HG03066 (cell line): Measurements from ENCODE around the gene FLCN.
"Not testable (repeated sequence)": the region's sequence is repeated elsewhere in the genome, so short reads cannot be mapped to it uniquely, and the experiment has no call there.

ENCODE experiments used
- ATAC-seq: cut with Tn5 transposase; IDR thresholded peaks from one replicate; pipeline ENCODE4 v1.9.1; 2021; ENCODE audit warnings: low read depth; ENCODE audit not compliant: unreplicated experiment

Gene FLCN

DNA sequence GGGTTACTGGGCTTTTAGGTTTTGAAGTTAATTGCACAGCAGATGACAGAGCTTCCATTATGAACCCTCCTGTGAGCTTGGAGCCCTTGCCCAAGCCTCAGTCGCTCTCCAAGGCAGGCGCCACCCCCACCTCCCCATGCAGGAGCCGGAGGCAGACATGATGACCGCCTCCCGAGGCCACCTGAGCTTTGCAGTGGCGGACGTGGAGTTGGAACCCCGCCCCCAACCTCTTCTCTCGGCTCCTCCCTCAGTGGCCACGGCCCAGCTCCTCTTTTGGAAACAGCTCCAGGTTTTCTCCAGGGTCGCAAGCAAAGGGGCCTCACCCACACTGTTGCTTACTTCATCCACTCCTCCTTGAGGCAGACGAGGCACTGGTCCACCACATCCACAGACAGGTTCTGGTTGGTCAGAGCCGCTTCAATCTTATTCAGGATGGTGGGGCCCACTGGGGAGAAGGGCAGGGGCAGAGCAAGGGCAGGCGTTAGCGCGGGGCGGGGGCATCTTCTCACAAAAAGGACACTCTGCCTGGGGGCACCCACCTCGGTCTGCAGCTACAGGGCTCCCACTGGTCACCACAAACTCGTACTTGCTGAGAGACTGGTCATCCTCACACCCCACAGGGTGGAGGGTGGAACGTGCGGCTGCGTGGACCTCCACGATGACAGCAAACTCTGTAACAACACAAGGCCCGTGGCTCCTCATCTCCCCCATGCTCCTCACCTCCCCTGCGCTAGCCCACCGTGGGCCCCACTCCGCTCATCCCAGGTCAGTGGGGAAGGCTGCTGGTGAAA is 22.1 kb downstream of the FLCN start:
- no peak for ATAC-seq

DNA sequence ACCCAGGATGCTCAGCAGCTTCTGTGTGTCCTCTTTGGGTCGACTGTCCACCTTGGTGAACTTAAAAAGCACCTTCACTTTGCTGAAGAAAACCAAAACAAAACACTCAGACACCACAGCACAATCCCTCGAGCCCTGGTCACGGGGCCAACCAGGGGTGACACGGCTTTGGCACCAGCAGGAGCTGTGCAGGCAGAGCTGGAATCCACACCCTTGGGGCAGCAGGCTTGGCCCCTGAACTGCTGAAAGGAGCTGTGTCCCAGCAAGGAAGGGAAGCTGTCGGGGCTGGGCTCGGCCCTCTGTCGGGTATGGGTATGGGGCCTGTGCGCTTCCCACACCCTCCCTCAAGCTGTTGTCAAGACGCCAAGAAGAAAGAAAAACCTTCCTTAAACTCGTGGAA is 23.2 kb downstream of the FLCN start:
- ATAC-seq = no peak

- ATAC-seq = no peak
Observed at GRCh38 chr17:17207998-17208397, 29.0 kb downstream of the FLCN start.

- ATAC-seq = no peak
Observed at GRCh38 chr17:17206913-17207335, 30.0 kb downstream of the FLCN start.

DNA sequence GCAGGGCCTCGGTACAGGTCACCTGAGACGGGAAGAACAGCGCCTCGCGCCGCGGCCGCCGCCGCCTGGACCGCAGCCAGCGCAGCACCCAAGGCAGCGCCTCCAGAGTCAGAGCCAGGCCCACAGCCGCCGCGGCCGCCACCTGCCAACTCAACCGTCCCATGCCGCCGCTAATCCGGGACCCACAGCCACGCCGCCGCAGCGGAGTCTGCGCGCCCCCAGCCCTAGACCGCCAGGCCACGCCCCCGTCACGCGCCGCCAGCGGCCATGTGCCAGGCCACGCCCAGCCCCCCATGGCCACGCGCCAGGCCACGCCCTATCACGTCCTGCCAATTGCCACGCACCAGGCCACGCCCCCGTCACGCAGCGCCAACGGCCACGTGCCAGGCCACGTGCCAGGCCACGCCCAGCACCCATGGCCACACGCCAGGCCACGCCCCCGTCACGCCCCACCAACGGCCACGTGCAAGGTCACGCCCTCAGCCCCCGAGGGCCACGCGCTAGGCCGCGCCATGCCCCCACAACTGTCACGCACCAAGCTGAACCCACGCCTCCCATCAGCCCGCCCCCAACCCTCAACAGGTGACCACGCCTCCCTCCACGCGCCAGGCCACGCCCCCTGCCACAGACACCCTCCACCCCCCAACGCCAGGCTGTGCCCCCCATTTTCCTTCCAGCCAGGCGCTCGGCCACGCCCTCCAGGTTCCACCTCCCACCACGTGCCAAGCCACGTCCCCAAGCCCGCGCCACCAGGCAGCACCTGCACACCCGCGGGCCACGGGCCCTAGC is 30.6 kb downstream of the FLCN start, which contains the start of gene PLD6:
TSS of gene PLD6 (minus strand) at position 210 of the 789 bp plus-strand sequence. CDS start at position 163, 47 bp downstream.
- ATAC-seq = peak; percentile 59

DNA sequence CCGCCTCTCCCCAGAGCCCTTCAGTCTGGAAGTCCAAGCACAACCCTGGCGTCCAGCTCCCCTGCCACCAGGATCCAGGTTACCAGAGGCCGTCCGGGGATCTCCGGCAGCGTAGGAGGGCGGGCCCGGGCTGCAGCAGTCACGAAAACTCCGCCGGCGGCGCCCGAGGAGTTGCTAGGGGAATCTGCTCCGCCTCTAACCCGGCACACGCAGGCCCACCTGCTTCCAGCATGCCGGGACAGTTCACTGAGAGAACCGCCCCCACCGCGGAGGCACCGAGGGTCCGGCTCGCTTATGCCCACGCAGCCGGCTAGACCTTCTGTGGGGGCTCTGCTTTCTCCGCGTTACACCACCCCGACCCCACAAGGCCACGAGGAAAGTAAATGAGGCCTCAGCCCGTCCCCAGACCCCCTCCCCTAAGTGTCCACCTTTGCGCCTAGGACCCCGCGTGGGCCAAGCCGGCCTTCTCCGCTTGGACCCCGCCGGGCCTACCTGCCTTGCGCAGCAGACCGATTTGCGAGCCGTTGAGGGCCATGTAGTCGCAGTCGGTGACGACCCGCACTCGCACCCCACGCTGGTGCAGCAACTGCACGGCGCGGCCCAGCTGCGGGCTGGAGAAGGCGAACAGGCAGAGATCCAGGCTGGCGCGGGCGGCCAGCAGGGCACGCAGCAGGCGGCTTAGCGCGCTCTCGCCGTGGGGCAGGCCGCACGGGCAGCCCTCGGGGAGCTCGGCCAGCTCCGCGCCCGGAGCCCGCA is 31.4 kb downstream of the FLCN start:
- peak; percentile 7 for ATAC-seq

DNA sequence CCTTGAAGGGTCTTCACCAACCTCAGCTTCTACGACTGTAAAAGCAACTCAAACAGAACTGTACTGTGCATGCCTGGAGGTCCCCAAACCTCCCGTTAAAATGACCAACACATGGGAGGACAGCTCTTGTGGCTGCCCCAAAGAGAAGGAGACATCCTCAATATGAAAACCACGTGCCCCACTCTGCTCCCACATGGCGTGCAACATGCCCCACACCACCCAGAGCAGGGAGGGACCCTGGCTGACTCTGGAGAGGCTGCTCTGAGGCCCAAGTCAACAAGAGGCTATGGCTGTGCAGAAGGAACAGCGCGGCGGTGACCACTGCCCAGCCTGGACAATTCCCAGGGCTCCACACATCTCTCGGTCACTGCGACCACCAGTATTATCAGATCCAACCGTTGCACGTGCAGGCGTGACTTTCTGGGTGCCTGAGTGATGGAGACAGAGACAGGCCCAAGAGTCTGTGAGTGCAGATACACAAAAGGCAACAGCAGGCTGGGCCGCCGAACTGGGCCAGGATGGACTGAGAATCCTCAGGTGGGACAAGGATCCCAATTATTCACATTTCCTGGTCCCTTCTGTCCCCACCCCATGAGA is 32.2 kb downstream of the FLCN start:
- no peak for ATAC-seq

- no peak for ATAC-seq
Observed at GRCh38 chr17:17204041-17204591, 32.9 kb downstream of the FLCN start.

GRCh38 chr17:17203173-17203730 is 33.7 kb downstream of the FLCN start:
- no peak for ATAC-seq

DNA sequence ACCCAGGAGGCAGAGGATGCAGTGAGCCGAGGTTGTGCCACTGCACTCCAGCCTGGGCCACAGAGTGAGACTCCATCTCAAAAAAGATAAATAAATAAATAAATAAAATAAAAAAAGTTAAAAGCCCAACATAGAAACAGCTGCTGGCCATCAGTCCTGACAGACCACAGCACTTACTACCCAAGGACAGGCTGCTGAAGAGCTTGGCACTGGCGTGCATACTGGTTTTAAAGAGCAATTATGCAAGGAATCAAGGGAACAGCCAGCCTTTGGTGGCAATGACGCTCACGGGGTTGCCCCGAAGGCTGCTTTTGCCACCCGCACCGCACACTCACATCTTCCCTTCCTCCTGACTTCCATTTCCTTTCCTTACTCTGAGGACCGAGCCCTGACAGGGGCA is 35.1 kb downstream of the FLCN start:
- ATAC-seq = no peak

DNA sequence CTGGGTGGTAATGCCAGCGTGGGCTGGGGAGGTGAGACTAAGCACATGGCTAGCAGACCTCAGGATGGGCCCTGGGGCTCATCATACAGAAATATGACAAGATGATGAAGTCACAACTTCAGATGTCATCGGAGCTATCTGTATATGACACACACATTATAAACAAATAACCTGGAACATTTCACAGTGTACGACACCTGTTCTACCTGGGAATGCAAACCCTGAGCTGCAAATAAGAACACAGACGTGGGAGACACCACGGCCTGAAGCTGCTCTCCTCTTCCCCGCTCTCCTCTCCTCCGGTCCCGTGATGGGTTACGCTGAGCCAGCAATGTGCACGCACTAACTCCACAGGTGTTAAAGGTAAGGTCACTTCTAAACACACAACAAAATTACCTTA is 35.7 kb downstream of the FLCN start:
- ATAC-seq = no peak

DNA sequence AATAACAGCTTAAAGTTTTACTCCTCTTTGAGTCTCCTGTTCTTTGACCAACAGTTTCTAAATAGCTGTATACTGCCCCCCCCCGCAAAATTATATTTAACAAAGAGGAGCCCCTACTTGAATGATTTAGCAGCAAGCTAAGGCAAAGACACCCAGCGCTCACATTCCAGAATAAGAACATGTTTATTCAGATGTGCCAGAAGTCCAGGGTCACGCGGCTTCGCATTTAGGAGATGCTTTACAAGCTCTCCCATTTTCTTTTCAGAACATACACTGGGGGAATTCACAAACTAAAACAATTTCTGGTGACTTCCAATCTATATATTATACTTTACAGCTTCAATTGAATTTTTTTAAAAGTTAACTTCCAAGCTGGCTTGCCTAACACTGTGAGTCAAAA is 36.1 kb downstream of the FLCN start:
- no peak for ATAC-seq

- no peak for ATAC-seq
Observed at GRCh38 chr17:17200311-17200710, 36.7 kb downstream of the FLCN start.

- no peak for ATAC-seq
Observed at GRCh38 chr17:17198281-17198680, 38.7 kb downstream of the FLCN start.

- ATAC-seq = no peak
Observed at GRCh38 chr17:17196776-17197175, 40.2 kb downstream of the FLCN start.

GRCh38 chr17:17195466-17195865 is 41.5 kb downstream of the FLCN start:
- ATAC-seq = not testable (repeated sequence)

GRCh38 chr17:17191961-17192381 is 45.0 kb downstream of the FLCN start:
- no peak for ATAC-seq

DNA sequence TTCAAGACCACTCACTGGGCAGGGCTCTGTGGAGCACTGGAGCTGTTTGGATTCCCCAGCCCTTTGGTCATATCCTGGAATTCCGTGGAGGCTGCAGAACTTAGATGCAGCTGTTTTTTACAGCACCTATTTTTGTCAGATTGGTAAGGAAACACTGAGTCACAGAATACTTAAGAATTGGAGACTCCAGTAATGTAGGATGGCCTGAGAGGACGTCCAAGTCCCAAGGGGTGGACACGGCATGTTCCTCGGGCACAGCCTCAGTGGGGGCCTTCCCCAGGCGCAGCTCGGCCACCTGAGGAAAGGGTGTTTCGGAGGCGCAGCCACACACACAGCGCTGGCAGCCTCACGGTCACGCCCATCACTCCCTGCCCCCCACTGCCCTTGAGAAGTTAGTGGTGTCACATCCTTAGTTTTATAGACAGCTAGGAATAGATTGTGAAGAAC is 45.6 kb downstream of the FLCN start:
- ATAC-seq = no peak

- ATAC-seq = no peak
Observed at GRCh38 chr17:17190188-17190587, 46.8 kb downstream of the FLCN start.

- ATAC-seq = no peak
Observed at GRCh38 chr17:17189559-17189958, 47.4 kb downstream of the FLCN start.
